H1 (cell line): Measurements from ENCODE around the gene HMGCL. TPM values are rescaled to one million over a fixed set of nuclear protein-coding genes. Genes with fewer than 3 reads are reported as not detected.

Source experiments
- ATF2 ChIP-seq: IDR thresholded peaks from 2 replicates; pipeline ENCODE4 v1.6.1; 2012; ENCODE audit warnings: low read length, inconsistent platforms
- ATF3 ChIP-seq: IDR thresholded peaks from 2 replicates; pipeline ENCODE4 v1.6.1; 2011; ENCODE audit warnings: low read depth, mild to moderate bottlenecking, low read length; ENCODE audit not compliant: insufficient read depth
- E2F6 ChIP-seq: IDR thresholded peaks from 2 replicates; pipeline ENCODE4 v1.6.1; 2012; ENCODE audit warnings: inconsistent platforms
- HDAC2 ChIP-seq, 2 experiments: fragments of 300-600 bp in 1 of 2; sonication (generic) in 1 of 2; IDR thresholded peaks; 2 replicates each; pipeline ENCODE4 v1.6.1; 2011 to 2012; ENCODE audit warnings: low read depth in 2 of 2, low read length in 2 of 2, mild to moderate bottlenecking in 2 of 2, moderate library complexity in 2 of 2, borderline replicate concordance in 1 of 2, inconsistent platforms in 1 of 2
- RAD21 ChIP-seq, 2 experiments: IDR thresholded peaks in 1 of 2; conservative IDR thresholded peaks in 1 of 2; 2 replicates each; pipeline ENCODE4 v1.6.1; 2011; ENCODE audit warnings: low read depth in 2 of 2, low read length in 2 of 2, improper control_type of control experiment in 1 of 2, inconsistent platforms in 1 of 2, mild to moderate bottlenecking in 1 of 2, moderate library complexity in 1 of 2
- RNF2 ChIP-seq: fragments of 200-900, 300-1000 bp; sonication (generic); IDR thresholded peaks from 2 replicates; pipeline ENCODE4 v1.7.1; 2016; ENCODE audit warnings: borderline replicate concordance, low read depth, mild to moderate bottlenecking, antibody characterized with exemption, low read length; ENCODE audit not compliant: poor library complexity, severe bottlenecking; ENCODE audit errors: missing control alignments
- SAP30 ChIP-seq: fragments of 300-600 bp; sonication (generic); IDR thresholded peaks from 2 replicates; pipeline ENCODE4 v1.7.1; 2012; ENCODE audit warnings: low read length, moderate library complexity, mild to moderate bottlenecking, inconsistent platforms; ENCODE audit not compliant: insufficient read depth, insufficient replicate concordance
- SIN3A ChIP-seq, 2 experiments: IDR thresholded peaks in 1 of 2; conservative IDR thresholded peaks in 1 of 2; 2 replicates each; pipeline ENCODE4 v1.6.1; 2011 to 2012; ENCODE audit warnings: low read length in 2 of 2, improper control_type of control experiment in 1 of 2, low read depth in 1 of 2, mild to moderate bottlenecking in 1 of 2
- TAF1 ChIP-seq: IDR thresholded peaks from 2 replicates; pipeline ENCODE4 v1.6.1; 2011; ENCODE audit warnings: mild to moderate bottlenecking, low read depth, low read length
- ZNF274 ChIP-seq: IDR thresholded peaks from 2 replicates; pipeline ENCODE4 v1.7.0; 2012; ENCODE audit warnings: low read length, borderline replicate concordance; ENCODE audit errors: extremely low read depth
- polyA plus RNA-seq, 7 experiments: library from polyadenylated mRNA; depleted of rRNA in 3 of 7; stranded (reverse) in 5 of 7; unstranded in 2 of 7; fragments of >200 nt in 5 of 7; fragments of 200-250 nt in 2 of 7; gene quantifications; 1 replicate in 5 of 7; 2 replicates in 1 of 7; 4 replicates in 1 of 7; pipeline versions ENCODE4 v1.2.1 to v1.2.3, GENCODE V29; 2011 to 2013; ENCODE audit warnings: missing spikeins in 2 of 7, mixed read lengths in 2 of 7
- total RNA-seq: library from RNA; stranded (reverse); fragmentation: NEBNext Ultra II Directional; extraction: Animal tissue kit (Norgen Biotek cat#: 25700); gene quantifications from 2 replicates; pipeline ENCODE4 v1.2.1, GENCODE V29; 2021

The HMGCL gene
- total and polyA plus RNA-seq, 2 of the 8 experiments (the other 6 are each of a cell fraction or from before 2014, with no cell fraction given), result 13.7 to 19.5 TPM

DNA sequence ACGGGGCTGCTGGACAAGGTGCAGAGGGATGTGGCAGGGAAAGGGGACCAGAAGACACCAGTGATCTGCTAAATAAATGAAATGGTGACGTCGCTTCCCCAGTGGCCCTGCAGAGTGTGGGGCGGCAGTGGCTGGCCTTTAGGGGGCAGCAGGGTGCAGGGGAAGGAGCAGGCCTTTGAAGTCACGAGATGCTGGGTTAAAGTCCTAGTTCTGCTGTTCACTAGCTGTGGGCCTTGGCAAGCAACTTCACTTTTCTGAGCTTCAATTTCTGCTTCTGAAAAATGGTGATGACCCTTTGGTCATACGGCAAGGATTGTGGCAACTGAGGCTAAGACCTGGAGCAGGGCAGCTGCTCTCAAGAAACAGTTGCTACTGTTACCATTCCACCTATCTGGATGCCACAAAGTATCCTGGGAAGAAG is 15.5 kb downstream of the HMGCL start (continued):
- no peak for TF ChIP-seq HDAC2 (IDR thresholded peaks at IDR 0.05; ENCODE audit: borderline replicate concordance in 1 of 2, low read depth in 2 of 2, low read length in 2 of 2)
- peak; percentile 97 for TF ChIP-seq ATF2
- TF ChIP-seq ZNF274, result no peak
- TF ChIP-seq TAF1, result no peak
- no peak for TF ChIP-seq SIN3A (conservative IDR thresholded peaks at IDR 0.05 in 1 of 2, IDR thresholded peaks at IDR 0.05 in 1 of 2; ENCODE audit: low read depth in 1 of 2, low read length in 2 of 2)
- TF ChIP-seq RNF2, result no peak
- TF ChIP-seq E2F6, result no peak
- TF ChIP-seq SAP30, result no peak
- peak; percentile 82 to 85 for TF ChIP-seq RAD21 (IDR thresholded peaks at IDR 0.05 in 1 of 2, conservative IDR thresholded peaks at IDR 0.05 in 1 of 2; ENCODE audit: low read depth in 2 of 2, low read length in 2 of 2)
- 0 out of 2 replicates have a peak, but pooled peaks have one; percentile 39 for TF ChIP-seq ATF3
